ENCODE results near the gene ANP32B.
"Not testable (repeated sequence)": the region's sequence is repeated elsewhere in the genome, so short reads cannot be mapped to it uniquely, and the experiment has no call there.

The ANP32B gene

GRCh38 chr9:97958812-97959511 is 24.2 kb upstream of the ANP32B start:
- no peaks in the 10 kb centered on the region for H3K27me3 ChIP-seq (ENCODE audit: insufficient read depth, insufficient read length)
- H3K9me3 ChIP-seq (ENCODE audit: insufficient read depth, low read length) = no peaks in the 10 kb centered on the region
- H3K9ac ChIP-seq (ENCODE audit: insufficient read length, low read depth) = no peak overlapping the region
- no peak overlapping the region for H3K4me3 ChIP-seq (ENCODE audit: insufficient read length, low read depth)
- DNase-seq (ENCODE audit: low read depth, low spot score) = no peak
- TF ChIP-seq ZNF274 (IDR thresholded peaks at IDR 0.05; ENCODE audit: low read depth, low read length) (no peak), SUZ12 (IDR thresholded peaks at IDR 0.05; ENCODE audit: extremely low read depth, insufficient read depth, insufficient read length) (no peak), YY1 (IDR thresholded peaks at IDR 0.05; ENCODE audit: insufficient read depth, insufficient read length) (no peak)
- no peaks in the 10 kb centered on the region for H3K4me1 ChIP-seq (ENCODE audit: insufficient read depth, insufficient read length)
- H3K36me3 ChIP-seq (ENCODE audit: insufficient read depth, insufficient read length, low read length) = no peaks in the 10 kb centered on the region

- no peak overlapping the region for H3K9ac ChIP-seq (ENCODE audit: insufficient read length, low read depth)
- H3K4me1 ChIP-seq (ENCODE audit: insufficient read depth, insufficient read length) = no peaks in the 10 kb centered on the region
- DNase-seq (ENCODE audit: low read depth, low spot score) = no peak
- no peak overlapping the region for H3K4me3 ChIP-seq (ENCODE audit: insufficient read length, low read depth)
- H3K27me3 ChIP-seq (ENCODE audit: insufficient read depth, insufficient read length) = no peaks in the 10 kb centered on the region
- TF ChIP-seq SUZ12 (IDR thresholded peaks at IDR 0.05; ENCODE audit: extremely low read depth, insufficient read depth, insufficient read length) (no peak), ZNF274 (IDR thresholded peaks at IDR 0.05; ENCODE audit: low read depth, low read length) (no peak), YY1 (IDR thresholded peaks at IDR 0.05; ENCODE audit: insufficient read depth, insufficient read length) (no peak)
- no peaks in the 10 kb centered on the region for H3K36me3 ChIP-seq (ENCODE audit: insufficient read depth, insufficient read length, low read length)
- H3K9me3 ChIP-seq (ENCODE audit: insufficient read depth, low read length) = no peaks in the 10 kb centered on the region
Observed at GRCh38 chr9:97959585-97959984, 23.6 kb upstream of the ANP32B start.

GRCh38 chr9:97960678-97961328 is 22.3 kb upstream of the ANP32B start:
- not testable (repeated sequence) for DNase-seq (ENCODE audit: low read depth, low spot score); H3K36me3 ChIP-seq (ENCODE audit: insufficient read depth, insufficient read length, low read length); H3K4me3 ChIP-seq (ENCODE audit: insufficient read length, low read depth); H3K9ac ChIP-seq (ENCODE audit: insufficient read length, low read depth); H3K27me3 ChIP-seq (ENCODE audit: insufficient read depth, insufficient read length); H3K4me1 ChIP-seq (ENCODE audit: insufficient read depth, insufficient read length); H3K9me3 ChIP-seq (ENCODE audit: insufficient read depth, low read length)

GRCh38 chr9:97961361-97961760 is 21.8 kb upstream of the ANP32B start:
- Histone ChIP-seq H3K4me1 (ENCODE audit: insufficient read depth, insufficient read length) (no peaks in the 10 kb centered on the region), H3K27me3 (ENCODE audit: insufficient read depth, insufficient read length) (no peaks in the 10 kb centered on the region), H3K36me3 (ENCODE audit: insufficient read depth, insufficient read length, low read length) (no peaks in the 10 kb centered on the region), H3K9ac (ENCODE audit: insufficient read length, low read depth) (no peak overlapping the region), H3K9me3 (ENCODE audit: insufficient read depth, low read length) (no peaks in the 10 kb centered on the region), H3K4me3 (ENCODE audit: insufficient read length, low read depth) (no peak overlapping the region)
- no peak for DNase-seq (ENCODE audit: low read depth, low spot score)
- no peak for TF ChIP-seq SUZ12 (IDR thresholded peaks at IDR 0.05; ENCODE audit: extremely low read depth, insufficient read depth, insufficient read length)
- no peak for TF ChIP-seq ZNF274 (IDR thresholded peaks at IDR 0.05; ENCODE audit: low read depth, low read length)
- TF ChIP-seq YY1 (IDR thresholded peaks at IDR 0.05; ENCODE audit: insufficient read depth, insufficient read length) = no peak

- no peaks in the 10 kb centered on the region for H3K36me3 ChIP-seq (ENCODE audit: insufficient read depth, insufficient read length, low read length)
- TF ChIP-seq SUZ12 (IDR thresholded peaks at IDR 0.05; ENCODE audit: extremely low read depth, insufficient read depth, insufficient read length) = no peak
- no peak for TF ChIP-seq YY1 (IDR thresholded peaks at IDR 0.05; ENCODE audit: insufficient read depth, insufficient read length)
- no peak for TF ChIP-seq ZNF274 (IDR thresholded peaks at IDR 0.05; ENCODE audit: low read depth, low read length)
- no peak overlapping the region for H3K4me3 ChIP-seq (ENCODE audit: insufficient read length, low read depth)
- H3K9ac ChIP-seq (ENCODE audit: insufficient read length, low read depth) = no peak overlapping the region
- no peaks in the 10 kb centered on the region for H3K9me3 ChIP-seq (ENCODE audit: insufficient read depth, low read length)
- no peaks in the 10 kb centered on the region for H3K4me1 ChIP-seq (ENCODE audit: insufficient read depth, insufficient read length)
- H3K27me3 ChIP-seq (ENCODE audit: insufficient read depth, insufficient read length) = no peaks in the 10 kb centered on the region
- DNase-seq (ENCODE audit: low read depth, low spot score) = no peak
Observed at GRCh38 chr9:97962136-97962535, 21.0 kb upstream of the ANP32B start.

- TF ChIP-seq ZNF274 (IDR thresholded peaks at IDR 0.05; ENCODE audit: low read depth, low read length) (no peak), SUZ12 (IDR thresholded peaks at IDR 0.05; ENCODE audit: extremely low read depth, insufficient read depth, insufficient read length) (no peak), YY1 (IDR thresholded peaks at IDR 0.05; ENCODE audit: insufficient read depth, insufficient read length) (no peak)
- Histone ChIP-seq H3K9ac (ENCODE audit: insufficient read length, low read depth) (no peak overlapping the region), H3K4me3 (ENCODE audit: insufficient read length, low read depth) (no peak overlapping the region), H3K36me3 (ENCODE audit: insufficient read depth, insufficient read length, low read length) (no peaks in the 10 kb centered on the region), H3K9me3 (ENCODE audit: insufficient read depth, low read length) (no peaks in the 10 kb centered on the region), H3K4me1 (ENCODE audit: insufficient read depth, insufficient read length) (no peaks in the 10 kb centered on the region), H3K27me3 (ENCODE audit: insufficient read depth, insufficient read length) (no peaks in the 10 kb centered on the region)
- no peak for DNase-seq (ENCODE audit: low read depth, low spot score)
Observed at GRCh38 chr9:97962575-97962974, 20.6 kb upstream of the ANP32B start.

- DNase-seq (ENCODE audit: low read depth, low spot score) = no peak
- Histone ChIP-seq H3K4me3 (ENCODE audit: insufficient read length, low read depth) (no peak overlapping the region), H3K4me1 (ENCODE audit: insufficient read depth, insufficient read length) (no peaks in the 10 kb centered on the region), H3K27me3 (ENCODE audit: insufficient read depth, insufficient read length) (no peaks in the 10 kb centered on the region), H3K9me3 (ENCODE audit: insufficient read depth, low read length) (no peaks in the 10 kb centered on the region), H3K9ac (ENCODE audit: insufficient read length, low read depth) (no peak overlapping the region), H3K36me3 (ENCODE audit: insufficient read depth, insufficient read length, low read length) (no peaks in the 10 kb centered on the region)
- no peak for TF ChIP-seq SUZ12 (IDR thresholded peaks at IDR 0.05; ENCODE audit: extremely low read depth, insufficient read depth, insufficient read length)
- TF ChIP-seq ZNF274 (IDR thresholded peaks at IDR 0.05; ENCODE audit: low read depth, low read length) = no peak
- TF ChIP-seq YY1 (IDR thresholded peaks at IDR 0.05; ENCODE audit: insufficient read depth, insufficient read length) = no peak
Observed at GRCh38 chr9:97963232-97963631, 19.9 kb upstream of the ANP32B start.

Data from NT2/D1 (cell line).